ENCODE data around the gene NUDT3. TPM values are rescaled to one million over a fixed set of nuclear protein-coding genes. Genes with fewer than 3 reads are reported as not detected.

NUDT3 gene
- polyA plus RNA-seq, 2 of the 4 experiments (the other 2 are of a cell fraction): 5.2 to 13.4 TPM

- Histone ChIP-seq H3K9me3 (no peaks in the 10 kb centered on the region), H3K27ac (no peak overlapping the region), H3K4me1 (no peaks in the 10 kb centered on the region), H3K4me3 (no peak overlapping the region), H3K4me2 (no peak overlapping the region)
- 86% methylated on average over 17 of the region's 38 CpGs for WGBS (ENCODE audit: missing lambda C conversion rate)
- ChIA-PET POLR2A (interaction anchor here (1.3 kb wide), 1 partner anchor 11 kb away, joined by 3 read pairs; no protein-coding TSS in a partner anchor), CTCF (interaction anchor here (0.7 to 1.1 kb wide), 2 partner anchors 13 to 22 kb away, joined by 3 read pairs; no protein-coding TSS in a partner anchor)
- ATAC-seq (no peak), FAIRE-seq (no peak), DNase-seq (ENCODE audit: low read depth in 1 of 2, low spot score in 1 of 2) (no peak)
- TF ChIP-seq FOXS1 (CRISPR knock-in tag; IDR thresholded peaks at IDR 0.05): no peak
- TF ChIP-seq FOSL2 (IDR thresholded peaks at IDR 0.05): no peak
- TF ChIP-seq FOSL2 (CRISPR knock-in tag; IDR thresholded peaks at IDR 0.05): no peak
- TF ChIP-seq JUN (IDR thresholded peaks at IDR 0.05): no peak
- TF ChIP-seq RCOR1 (IDR thresholded peaks at IDR 0.05; ENCODE audit: low read depth, low read length): no peak
- TF ChIP-seq CEBPB (IDR thresholded peaks at IDR 0.05): no peak
- TF ChIP-seq ZSCAN20 (CRISPR knock-in tag; IDR thresholded peaks at IDR 0.05): no peak
These were observed 44.6 kb upstream of the NUDT3 start for GRCh38 chr6:34436803-34437643.

- FAIRE-seq (no peak), DNase-seq (ENCODE audit: low read depth in 1 of 2, low spot score in 1 of 2) (no peak), ATAC-seq (no peak)
- 53% methylated on average over 5 of the region's 5 CpGs for WGBS (ENCODE audit: missing lambda C conversion rate)
- H3K4me3 ChIP-seq: no peak overlapping the region
- no peak overlapping the region for H3K4me2 ChIP-seq
- ChIA-PET POLR2A (interaction anchor here (1.3 kb wide), 1 partner anchor 10 kb away, joined by 3 read pairs; no protein-coding TSS in a partner anchor), CTCF (no interaction called here)
- TF ChIP-seq CHD2 (IDR thresholded peaks at IDR 0.05; ENCODE audit: low read length, partially characterized antibody) (no peak), ELK1 (IDR thresholded peaks at IDR 0.05; ENCODE audit: low read depth, low read length) (no peak), MYC (IDR thresholded peaks at IDR 0.05; ENCODE audit: borderline replicate concordance, low read length) (no peak), BCL3 (IDR thresholded peaks at IDR 0.05) (no peak), TP53 (CRISPR knock-in tag; IDR thresholded peaks at IDR 0.05) (no peak), HES2 (IDR thresholded peaks at IDR 0.05) (no peak), CBX2 (IDR thresholded peaks at IDR 0.05; ENCODE audit: borderline replicate concordance, low read depth) (no peak), E2F6 (IDR thresholded peaks at IDR 0.05; ENCODE audit: borderline replicate concordance, low read depth) (no peak), NR3C1 (IDR thresholded peaks at IDR 0.05) (no peak), HMGXB4 (CRISPR knock-in tag; IDR thresholded peaks at IDR 0.05; ENCODE audit: borderline replicate concordance) (no peak), ESRRA (IDR thresholded peaks at IDR 0.05; ENCODE audit: borderline replicate concordance, low read length) (no peak), HOXA7 (CRISPR knock-in tag; IDR thresholded peaks at IDR 0.05) (no peak), NFE2L2 (conservative IDR thresholded peaks at IDR 0.05; ENCODE audit: low read length) (no peak), HOXB5 (CRISPR knock-in tag; IDR thresholded peaks at IDR 0.05) (no peak), JUNB (IDR thresholded peaks at IDR 0.05) (no peak), ZNF302 (CRISPR knock-in tag; IDR thresholded peaks at IDR 0.05) (no peak), HDAC2 (IDR thresholded peaks at IDR 0.05) (no peak), KDM1A (IDR thresholded peaks at IDR 0.05; ENCODE audit: low read depth) (no peak), MAFK (IDR thresholded peaks at IDR 0.05; ENCODE audit: partially characterized antibody) (no peak)
- no peaks in the 10 kb centered on the region for H3K9me3 ChIP-seq
- no peak overlapping the region for H3K27ac ChIP-seq
- H3K4me1 ChIP-seq: no peaks in the 10 kb centered on the region
These were observed 43.4 kb upstream of the NUDT3 start for GRCh38 chr6:34435916-34436315.

Measured in A549 (cell line).